Endometrial microvascular endothelial cells (primary cell): Measurements from ENCODE around the gene ACCSL. TPM values are rescaled to one million over a fixed set of nuclear protein-coding genes. Genes with fewer than 3 reads are reported as not detected.

ENCODE experiments used
- total RNA-seq: library from RNA; depleted of rRNA; stranded (reverse); fragments of >200 nt; gene quantifications from one replicate; pipeline ENCODE4 v1.2.3, GENCODE V29; 2015; ENCODE audit errors: inconsistent ontology term

Gene ACCSL
- total RNA-seq, 1 donor from 2014 or later = not detected

Other genes starting within 250 kb of the ACCSL start
- 67.6 TPM for gene ALKBH3, start 167.2 kb upstream of the ACCSL start, total RNA-seq
- gene C11orf96, start 105.3 kb upstream of the ACCSL start, total RNA-seq = 40.0 TPM
- gene ACCS, start 18.3 kb downstream of the ACCSL start, total RNA-seq = 7.1 TPM
- 97.4 TPM for gene EXT2, start 47.7 kb downstream of the ACCSL start, total RNA-seq